HepG2 (cell line): ENCODE data around the gene RASA4B. TPM values are rescaled to one million over a fixed set of nuclear protein-coding genes. Genes with fewer than 3 reads are reported as not detected.
A peak's percentile ranks its signal among the peaks of the same experiment; 100 is the strongest.

Experiments used
- ARNT2 ChIP-seq: sonication (generic); formaldehyde crosslinking; IDR thresholded peaks from 2 replicates; pipeline ENCODE4 v1.8.0; 2022; ENCODE audit warnings: mild to moderate bottlenecking, low read depth, missing genetic modification reagents, moderate library complexity
- FOXP1 ChIP-seq, 2 experiments: fragments of 450-650 bp in 1 of 2; IDR thresholded peaks; 2 replicates each; pipeline ENCODE4 v1.6.1; 2017 to 2018; ENCODE audit warnings: antibody characterized with exemption in 1 of 2
- HOXD1 ChIP-seq: sonication (generic); formaldehyde crosslinking; IDR thresholded peaks from 2 replicates; pipeline ENCODE4 v1.5.0; 2020; ENCODE audit warnings: missing genetic modification reagents
- NCOA1 ChIP-seq: sonication (generic); formaldehyde crosslinking; IDR thresholded peaks from 2 replicates; pipeline ENCODE4 v1.9.0; 2021; ENCODE audit warnings: missing genetic modification reagents
- POLR2AphosphoS5 ChIP-seq: IDR thresholded peaks from 2 replicates; pipeline ENCODE4 v1.6.1; 2012; ENCODE audit warnings: low read depth, low read length
- ZNF772 ChIP-seq: sonication (generic); formaldehyde crosslinking; IDR thresholded peaks from 2 replicates; pipeline ENCODE4 v1.5.0; 2020; ENCODE audit warnings: mild to moderate bottlenecking, missing genetic modification reagents
- polyA plus RNA-seq, 8 experiments: library from polyadenylated mRNA; depleted of rRNA in 3 of 8; stranded (reverse) in 7 of 8; unstranded in 1 of 8; fragments of >200 nt; fragmentation: Illumina TruSeq in 4 of 8; extraction: Trizol in 4 of 8; gene quantifications; 2 replicates each; pipeline versions ENCODE4 v1.2.1 to v1.2.3, GENCODE V29; 2011 to 2016; ENCODE audit warnings: low read depth in 4 of 8, missing spikeins in 1 of 8, mixed read lengths in 1 of 8; ENCODE audit not compliant: insufficient read depth in 1 of 8
- total RNA-seq, 5 experiments: library from RNA; depleted of rRNA; stranded (reverse); fragments of >200 nt; fragmentation: Illumina TruSeq; extraction: Trizol; gene quantifications; 2 replicates each; pipeline ENCODE4 v1.2.3, GENCODE V29; 2016; ENCODE audit warnings: low read depth in 1 of 5
- TF ChIP-seq, protein P1 (sequence below): sonication (generic); formaldehyde crosslinking; IDR thresholded peaks from 2 replicates; pipeline ENCODE4 v1.8.1; 2022; ENCODE audit warnings: low read depth, mild to moderate bottlenecking, missing genetic modification reagents
- TF ChIP-seq, protein P2 (sequence below): sonication (generic); formaldehyde crosslinking; IDR thresholded peaks from 2 replicates; pipeline ENCODE4 v1.5.1; 2020; ENCODE audit warnings: mild to moderate bottlenecking, missing genetic modification reagents, borderline replicate concordance
- TF ChIP-seq, protein P3 (sequence below): sonication (generic); formaldehyde crosslinking; IDR thresholded peaks from 2 replicates; pipeline ENCODE4 v1.4.0; 2020; ENCODE audit warnings: mild to moderate bottlenecking, missing genetic modification reagents
- TF ChIP-seq, protein P4 (sequence below): sonication (generic); formaldehyde crosslinking; IDR thresholded peaks from 2 replicates; pipeline ENCODE4 v1.5.1; 2020; ENCODE audit warnings: mild to moderate bottlenecking, moderate library complexity, missing genetic modification reagents
- TF ChIP-seq, protein P5 (sequence below): sonication (generic); formaldehyde crosslinking; IDR thresholded peaks from 2 replicates; pipeline ENCODE4 v1.4.0; 2020; ENCODE audit warnings: mild to moderate bottlenecking, missing genetic modification reagents
- TF ChIP-seq, protein P6 (sequence below): sonication (generic); formaldehyde crosslinking; IDR thresholded peaks from 2 replicates; pipeline ENCODE4 v1.4.0; 2020; ENCODE audit warnings: missing genetic modification reagents
- TF ChIP-seq, protein P7 (sequence below): sonication (generic); formaldehyde crosslinking; IDR thresholded peaks from 2 replicates; pipeline ENCODE4 v1.9.0; 2022; ENCODE audit warnings: low read depth, missing genetic modification reagents

RASA4B gene
- total and polyA plus RNA-seq, 2 of the 13 experiments (the other 11 are each of a cell fraction or from before 2014, with no cell fraction given): 0.82 to 1.3 TPM

DNA sequence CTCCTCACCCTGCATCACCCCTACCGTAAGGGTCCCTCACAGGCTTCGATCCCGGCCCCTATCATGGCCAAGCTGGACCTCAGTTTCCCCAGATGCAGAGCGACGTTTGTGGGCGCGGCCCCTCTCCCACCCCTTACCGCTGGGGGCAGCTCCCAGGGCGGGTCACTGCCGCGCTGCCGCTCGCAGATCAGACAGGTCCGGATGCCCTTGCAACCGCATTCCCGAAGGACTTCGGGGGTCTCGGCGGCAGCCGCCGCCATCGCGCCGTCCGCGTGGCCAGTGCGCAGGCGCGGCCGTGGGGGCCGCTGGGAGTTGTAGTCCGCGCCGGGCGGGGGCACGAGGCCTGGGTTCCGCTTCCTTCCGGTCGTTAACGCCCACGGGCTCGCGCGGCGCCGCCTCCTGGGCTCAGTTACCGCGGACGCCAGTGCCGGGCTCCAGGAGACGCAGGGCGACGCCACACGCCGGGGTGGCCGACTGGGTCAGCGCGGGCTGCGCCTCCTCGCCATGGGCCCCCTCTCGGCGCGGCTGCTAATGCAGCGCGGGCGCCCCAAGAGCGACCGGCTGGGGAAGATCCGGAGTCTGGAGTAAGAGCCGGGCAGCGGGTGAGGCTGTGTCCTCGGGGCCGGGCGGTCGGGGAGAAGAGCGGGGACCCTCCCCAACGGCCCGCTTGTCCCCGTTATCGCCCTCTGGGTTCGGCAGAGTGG, 52.8 kb downstream of the RASA4B start, which contains the start of the genes ALKBH4 and LRWD1 (continued):
- TF ChIP-seq, protein P1, sequence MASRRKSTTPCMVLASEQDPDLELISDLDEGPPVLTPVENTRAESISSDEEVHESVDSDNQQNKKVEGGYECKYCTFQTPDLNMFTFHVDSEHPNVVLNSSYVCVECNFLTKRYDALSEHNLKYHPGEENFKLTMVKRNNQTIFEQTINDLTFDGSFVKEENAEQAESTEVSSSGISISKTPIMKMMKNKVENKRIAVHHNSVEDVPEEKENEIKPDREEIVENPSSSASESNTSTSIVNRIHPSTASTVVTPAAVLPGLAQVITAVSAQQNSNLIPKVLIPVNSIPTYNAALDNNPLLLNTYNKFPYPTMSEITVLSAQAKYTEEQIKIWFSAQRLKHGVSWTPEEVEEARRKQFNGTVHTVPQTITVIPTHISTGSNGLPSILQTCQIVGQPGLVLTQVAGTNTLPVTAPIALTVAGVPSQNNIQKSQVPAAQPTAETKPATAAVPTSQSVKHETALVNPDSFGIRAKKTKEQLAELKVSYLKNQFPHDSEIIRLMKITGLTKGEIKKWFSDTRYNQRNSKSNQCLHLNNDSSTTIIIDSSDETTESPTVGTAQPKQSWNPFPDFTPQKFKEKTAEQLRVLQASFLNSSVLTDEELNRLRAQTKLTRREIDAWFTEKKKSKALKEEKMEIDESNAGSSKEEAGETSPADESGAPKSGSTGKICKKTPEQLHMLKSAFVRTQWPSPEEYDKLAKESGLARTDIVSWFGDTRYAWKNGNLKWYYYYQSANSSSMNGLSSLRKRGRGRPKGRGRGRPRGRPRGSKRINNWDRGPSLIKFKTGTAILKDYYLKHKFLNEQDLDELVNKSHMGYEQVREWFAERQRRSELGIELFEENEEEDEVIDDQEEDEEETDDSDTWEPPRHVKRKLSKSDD (CRISPR knock-in tag): peak; percentile 64; the same call in 1 of the 2 replicates
- TF ChIP-seq, protein P2, sequence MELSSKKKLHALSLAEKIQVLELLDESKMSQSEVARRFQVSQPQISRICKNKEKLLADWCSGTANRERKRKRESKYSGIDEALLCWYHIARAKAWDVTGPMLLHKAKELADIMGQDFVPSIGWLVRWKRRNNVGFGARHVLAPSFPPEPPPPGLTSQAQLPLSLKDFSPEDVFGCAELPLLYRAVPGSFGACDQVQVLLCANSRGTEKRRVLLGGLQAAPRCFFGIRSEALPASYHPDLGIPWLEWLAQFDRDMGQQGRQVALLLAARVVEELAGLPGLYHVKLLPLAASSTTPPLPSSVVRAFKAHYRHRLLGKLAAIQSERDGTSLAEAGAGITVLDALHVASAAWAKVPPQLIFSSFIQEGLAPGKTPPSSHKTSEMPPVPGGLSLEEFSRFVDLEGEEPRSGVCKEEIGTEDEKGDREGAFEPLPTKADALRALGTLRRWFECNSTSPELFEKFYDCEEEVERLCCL (CRISPR knock-in tag): no peak
- TF ChIP-seq, protein P3, sequence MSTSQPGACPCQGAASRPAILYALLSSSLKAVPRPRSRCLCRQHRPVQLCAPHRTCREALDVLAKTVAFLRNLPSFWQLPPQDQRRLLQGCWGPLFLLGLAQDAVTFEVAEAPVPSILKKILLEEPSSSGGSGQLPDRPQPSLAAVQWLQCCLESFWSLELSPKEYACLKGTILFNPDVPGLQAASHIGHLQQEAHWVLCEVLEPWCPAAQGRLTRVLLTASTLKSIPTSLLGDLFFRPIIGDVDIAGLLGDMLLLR (CRISPR knock-in tag): peak; percentile 63
- no peak for TF ChIP-seq FOXP1 (IDR thresholded peaks at IDR 0.05)
- no peak for TF ChIP-seq FOXP1 (CRISPR knock-in tag; IDR thresholded peaks at IDR 0.05)
- TF ChIP-seq, protein P4, sequence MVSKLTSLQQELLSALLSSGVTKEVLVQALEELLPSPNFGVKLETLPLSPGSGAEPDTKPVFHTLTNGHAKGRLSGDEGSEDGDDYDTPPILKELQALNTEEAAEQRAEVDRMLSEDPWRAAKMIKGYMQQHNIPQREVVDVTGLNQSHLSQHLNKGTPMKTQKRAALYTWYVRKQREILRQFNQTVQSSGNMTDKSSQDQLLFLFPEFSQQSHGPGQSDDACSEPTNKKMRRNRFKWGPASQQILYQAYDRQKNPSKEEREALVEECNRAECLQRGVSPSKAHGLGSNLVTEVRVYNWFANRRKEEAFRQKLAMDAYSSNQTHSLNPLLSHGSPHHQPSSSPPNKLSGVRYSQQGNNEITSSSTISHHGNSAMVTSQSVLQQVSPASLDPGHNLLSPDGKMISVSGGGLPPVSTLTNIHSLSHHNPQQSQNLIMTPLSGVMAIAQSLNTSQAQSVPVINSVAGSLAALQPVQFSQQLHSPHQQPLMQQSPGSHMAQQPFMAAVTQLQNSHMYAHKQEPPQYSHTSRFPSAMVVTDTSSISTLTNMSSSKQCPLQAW: peak; percentile 16; the same call in 1 of the 2 replicates
- TF ChIP-seq, protein P5, sequence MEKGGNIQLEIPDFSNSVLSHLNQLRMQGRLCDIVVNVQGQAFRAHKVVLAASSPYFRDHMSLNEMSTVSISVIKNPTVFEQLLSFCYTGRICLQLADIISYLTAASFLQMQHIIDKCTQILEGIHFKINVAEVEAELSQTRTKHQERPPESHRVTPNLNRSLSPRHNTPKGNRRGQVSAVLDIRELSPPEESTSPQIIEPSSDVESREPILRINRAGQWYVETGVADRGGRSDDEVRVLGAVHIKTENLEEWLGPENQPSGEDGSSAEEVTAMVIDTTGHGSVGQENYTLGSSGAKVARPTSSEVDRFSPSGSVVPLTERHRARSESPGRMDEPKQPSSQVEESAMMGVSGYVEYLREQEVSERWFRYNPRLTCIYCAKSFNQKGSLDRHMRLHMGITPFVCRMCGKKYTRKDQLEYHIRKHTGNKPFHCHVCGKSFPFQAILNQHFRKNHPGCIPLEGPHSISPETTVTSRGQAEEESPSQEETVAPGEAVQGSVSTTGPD (CRISPR knock-in tag): no peak
- TF ChIP-seq NCOA1 (CRISPR knock-in tag): peak; percentile 91; the same call in 1 of the 2 replicates
- TF ChIP-seq, protein P6, sequence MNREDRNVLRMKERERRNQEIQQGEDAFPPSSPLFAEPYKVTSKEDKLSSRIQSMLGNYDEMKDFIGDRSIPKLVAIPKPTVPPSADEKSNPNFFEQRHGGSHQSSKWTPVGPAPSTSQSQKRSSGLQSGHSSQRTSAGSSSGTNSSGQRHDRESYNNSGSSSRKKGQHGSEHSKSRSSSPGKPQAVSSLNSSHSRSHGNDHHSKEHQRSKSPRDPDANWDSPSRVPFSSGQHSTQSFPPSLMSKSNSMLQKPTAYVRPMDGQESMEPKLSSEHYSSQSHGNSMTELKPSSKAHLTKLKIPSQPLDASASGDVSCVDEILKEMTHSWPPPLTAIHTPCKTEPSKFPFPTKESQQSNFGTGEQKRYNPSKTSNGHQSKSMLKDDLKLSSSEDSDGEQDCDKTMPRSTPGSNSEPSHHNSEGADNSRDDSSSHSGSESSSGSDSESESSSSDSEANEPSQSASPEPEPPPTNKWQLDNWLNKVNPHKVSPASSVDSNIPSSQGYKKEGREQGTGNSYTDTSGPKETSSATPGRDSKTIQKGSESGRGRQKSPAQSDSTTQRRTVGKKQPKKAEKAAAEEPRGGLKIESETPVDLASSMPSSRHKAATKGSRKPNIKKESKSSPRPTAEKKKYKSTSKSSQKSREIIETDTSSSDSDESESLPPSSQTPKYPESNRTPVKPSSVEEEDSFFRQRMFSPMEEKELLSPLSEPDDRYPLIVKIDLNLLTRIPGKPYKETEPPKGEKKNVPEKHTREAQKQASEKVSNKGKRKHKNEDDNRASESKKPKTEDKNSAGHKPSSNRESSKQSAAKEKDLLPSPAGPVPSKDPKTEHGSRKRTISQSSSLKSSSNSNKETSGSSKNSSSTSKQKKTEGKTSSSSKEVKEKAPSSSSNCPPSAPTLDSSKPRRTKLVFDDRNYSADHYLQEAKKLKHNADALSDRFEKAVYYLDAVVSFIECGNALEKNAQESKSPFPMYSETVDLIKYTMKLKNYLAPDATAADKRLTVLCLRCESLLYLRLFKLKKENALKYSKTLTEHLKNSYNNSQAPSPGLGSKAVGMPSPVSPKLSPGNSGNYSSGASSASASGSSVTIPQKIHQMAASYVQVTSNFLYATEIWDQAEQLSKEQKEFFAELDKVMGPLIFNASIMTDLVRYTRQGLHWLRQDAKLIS (CRISPR knock-in tag): no peak
- peak; percentile 64; the same call in 1 of the 2 replicates for TF ChIP-seq ZNF772 (CRISPR knock-in tag)
- TF ChIP-seq ARNT2 (CRISPR knock-in tag): peak; percentile 78; the same call in 1 of the 2 replicates
- peak; percentile 70 for TF ChIP-seq POLR2AphosphoS5
- TF ChIP-seq HOXD1 (CRISPR knock-in tag): peak; percentile 21; the same call in 1 of the 2 replicates
- TF ChIP-seq, protein P7, sequence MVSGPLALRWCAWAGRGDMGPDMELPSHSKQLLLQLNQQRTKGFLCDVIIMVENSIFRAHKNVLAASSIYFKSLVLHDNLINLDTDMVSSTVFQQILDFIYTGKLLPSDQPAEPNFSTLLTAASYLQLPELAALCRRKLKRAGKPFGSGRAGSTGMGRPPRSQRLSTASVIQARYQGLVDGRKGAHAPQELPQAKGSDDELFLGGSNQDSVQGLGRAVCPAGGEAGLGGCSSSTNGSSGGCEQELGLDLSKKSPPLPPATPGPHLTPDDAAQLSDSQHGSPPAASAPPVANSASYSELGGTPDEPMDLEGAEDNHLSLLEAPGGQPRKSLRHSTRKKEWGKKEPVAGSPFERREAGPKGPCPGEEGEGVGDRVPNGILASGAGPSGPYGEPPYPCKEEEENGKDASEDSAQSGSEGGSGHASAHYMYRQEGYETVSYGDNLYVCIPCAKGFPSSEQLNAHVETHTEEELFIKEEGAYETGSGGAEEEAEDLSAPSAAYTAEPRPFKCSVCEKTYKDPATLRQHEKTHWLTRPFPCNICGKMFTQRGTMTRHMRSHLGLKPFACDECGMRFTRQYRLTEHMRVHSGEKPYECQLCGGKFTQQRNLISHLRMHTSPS (CRISPR knock-in tag): no peak
